ENCODE data around the gene ITGA3.

- no peak for TF ChIP-seq EZH2 (IDR thresholded peaks at IDR 0.05; ENCODE audit: insufficient read depth, poor library complexity, severe bottlenecking)
- TF ChIP-seq EZH2phosphoT487 (IDR thresholded peaks at IDR 0.05; ENCODE audit: insufficient read depth, low read depth): no peak
Observed at GRCh38 chr17:50052241-50052796, 3.6 kb upstream of the ITGA3 start.
